Bone marrow (tissue), 2 donors: Measurements from ENCODE around the gene UBE2H.
"Not testable (repeated sequence)": the region's sequence is repeated elsewhere in the genome, so short reads cannot be mapped to it uniquely, and the experiment has no call there.

Experiments
- DNase-seq, 2 donors: peaks; one replicate each; lab custom pipeline; 2025; lab: John Stamatoyannopoulos, UW

The UBE2H gene

GRCh38 chr7:129952653-129953560 lies at the start of gene UBE2H:
TSS of gene UBE2H (minus strand) at chr7:129952960. CDS start at chr7:129952555, 405 bp downstream.
- DNase-seq, result peak; percentile 76 to 80

- DNase-seq, result no peak
These were observed 45.7 kb upstream of the UBE2H start for GRCh38 chr7:129998446-129998845.

GRCh38 chr7:129997285-129997684 lies 44.5 kb upstream of the UBE2H start:
- no peak for DNase-seq

- no peak for DNase-seq
These were observed 40.5 kb upstream of the UBE2H start for GRCh38 chr7:129993275-129993674.

GRCh38 chr7:129990403-129991192 lies 37.8 kb upstream of the UBE2H start:
- DNase-seq, result peak in 1 of 2 donors; percentile 53

- no peak for DNase-seq
These were observed 36.7 kb upstream of the UBE2H start for GRCh38 chr7:129989466-129989865.

- no peak for DNase-seq
These were observed 33.8 kb upstream of the UBE2H start for GRCh38 chr7:129986600-129986999.

GRCh38 chr7:129980667-129981066 lies 27.9 kb upstream of the UBE2H start:
- DNase-seq, result no peak

- DNase-seq, result no peak
These were observed 22.5 kb upstream of the UBE2H start for GRCh38 chr7:129975309-129975708.

- no peak for DNase-seq
These were observed 18.1 kb upstream of the UBE2H start for GRCh38 chr7:129970816-129971215.

- no peak for DNase-seq
These were observed 17.2 kb upstream of the UBE2H start for GRCh38 chr7:129969881-129970446.

- DNase-seq, result no peak
These were observed 16.0 kb upstream of the UBE2H start for GRCh38 chr7:129968592-129969383.

- not testable (repeated sequence) for DNase-seq
These were observed 7.4 kb upstream of the UBE2H start for GRCh38 chr7:129960204-129960475.

- DNase-seq, result peak in 1 of 2 donors; percentile 76
These were observed 6.9 kb upstream of the UBE2H start for GRCh38 chr7:129959471-129960203.

GRCh38 chr7:129958643-129959470 lies 6.1 kb upstream of the UBE2H start:
- peak; percentile 28 to 86 for DNase-seq

- no peak for DNase-seq
These were observed 3.3 kb upstream of the UBE2H start for GRCh38 chr7:129955993-129956543.

- peak in 1 of 2 donors; percentile 65 for DNase-seq
These were observed 591 bp downstream of the UBE2H start for GRCh38 chr7:129952086-129952652.

- no peak for DNase-seq
These were observed 1.3 kb downstream of the UBE2H start for GRCh38 chr7:129951226-129952085.

GRCh38 chr7:129950933-129951225 lies 1.9 kb downstream of the UBE2H start:
- DNase-seq, result no peak
